Choroid plexus epithelial cell (primary cell): ENCODE results near the gene MYO5B.

Experiments
- DNase-seq: peaks from one replicate; pipeline ENCODE4 v3.0.0-alpha.2; 2010; ENCODE audit warnings: low read depth
- H3K4me3 ChIP-seq: 2 replicates; pipeline ENCODE4 v1.5.1; 2011; ENCODE audit warnings: low read depth, mild to moderate bottlenecking, control low read depth, low read length, moderate library complexity
- TF ChIP-seq, protein P1 (sequence below): conservative IDR thresholded peaks from 2 replicates; pipeline ENCODE4 v1.5.1; 2011; ENCODE audit warnings: low read depth, mild to moderate bottlenecking, control low read depth, inconsistent platforms, low read length, moderate library complexity

MYO5B gene

DNA sequence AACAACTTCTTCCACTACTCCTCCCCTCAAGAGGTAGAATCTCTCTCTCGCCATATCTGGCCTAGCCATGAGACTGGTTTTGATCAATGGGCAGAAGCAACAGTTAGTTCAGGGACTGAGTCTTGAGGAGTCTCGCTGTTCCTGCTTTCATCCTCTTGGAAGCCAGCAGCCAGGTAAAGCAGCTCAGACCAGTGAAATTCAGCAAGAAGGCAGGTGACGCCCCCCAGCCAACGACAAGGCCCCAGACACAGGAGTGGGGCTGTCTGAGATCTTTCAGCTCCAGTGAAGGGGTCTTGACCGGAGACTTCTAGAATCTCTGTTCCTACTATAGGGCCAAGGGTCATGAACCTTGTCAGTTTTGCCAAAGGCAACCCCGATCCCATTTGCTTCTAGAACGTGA is 341.9 kb downstream of the MYO5B start:
- H3K4me3 ChIP-seq, result no peak overlapping the region
- TF ChIP-seq, protein P1, sequence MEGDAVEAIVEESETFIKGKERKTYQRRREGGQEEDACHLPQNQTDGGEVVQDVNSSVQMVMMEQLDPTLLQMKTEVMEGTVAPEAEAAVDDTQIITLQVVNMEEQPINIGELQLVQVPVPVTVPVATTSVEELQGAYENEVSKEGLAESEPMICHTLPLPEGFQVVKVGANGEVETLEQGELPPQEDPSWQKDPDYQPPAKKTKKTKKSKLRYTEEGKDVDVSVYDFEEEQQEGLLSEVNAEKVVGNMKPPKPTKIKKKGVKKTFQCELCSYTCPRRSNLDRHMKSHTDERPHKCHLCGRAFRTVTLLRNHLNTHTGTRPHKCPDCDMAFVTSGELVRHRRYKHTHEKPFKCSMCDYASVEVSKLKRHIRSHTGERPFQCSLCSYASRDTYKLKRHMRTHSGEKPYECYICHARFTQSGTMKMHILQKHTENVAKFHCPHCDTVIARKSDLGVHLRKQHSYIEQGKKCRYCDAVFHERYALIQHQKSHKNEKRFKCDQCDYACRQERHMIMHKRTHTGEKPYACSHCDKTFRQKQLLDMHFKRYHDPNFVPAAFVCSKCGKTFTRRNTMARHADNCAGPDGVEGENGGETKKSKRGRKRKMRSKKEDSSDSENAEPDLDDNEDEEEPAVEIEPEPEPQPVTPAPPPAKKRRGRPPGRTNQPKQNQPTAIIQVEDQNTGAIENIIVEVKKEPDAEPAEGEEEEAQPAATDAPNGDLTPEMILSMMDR, result no peak
- DNase-seq, result no peak

DNA sequence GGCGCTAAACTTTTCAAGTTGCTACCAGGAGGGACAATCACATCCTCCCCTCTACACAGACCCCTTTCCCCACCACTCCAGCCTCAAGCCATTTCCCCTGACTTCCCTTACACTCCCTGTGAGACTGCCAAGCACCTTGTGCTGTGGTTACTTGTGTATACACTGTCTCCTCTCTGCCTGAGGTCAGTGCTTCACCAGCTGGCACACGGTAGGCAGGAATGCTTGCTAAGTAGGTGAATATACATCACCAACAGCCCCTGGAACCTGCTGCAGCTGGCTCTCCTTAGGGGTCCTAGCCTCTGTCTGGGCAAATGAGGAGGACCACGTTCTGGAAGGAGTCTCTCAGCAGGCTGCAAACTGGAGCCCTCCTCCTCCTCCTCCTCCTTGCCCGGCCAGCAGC is 343.3 kb downstream of the MYO5B start:
- TF ChIP-seq, protein P1, result no peak
- DNase-seq, result no peak

DNA sequence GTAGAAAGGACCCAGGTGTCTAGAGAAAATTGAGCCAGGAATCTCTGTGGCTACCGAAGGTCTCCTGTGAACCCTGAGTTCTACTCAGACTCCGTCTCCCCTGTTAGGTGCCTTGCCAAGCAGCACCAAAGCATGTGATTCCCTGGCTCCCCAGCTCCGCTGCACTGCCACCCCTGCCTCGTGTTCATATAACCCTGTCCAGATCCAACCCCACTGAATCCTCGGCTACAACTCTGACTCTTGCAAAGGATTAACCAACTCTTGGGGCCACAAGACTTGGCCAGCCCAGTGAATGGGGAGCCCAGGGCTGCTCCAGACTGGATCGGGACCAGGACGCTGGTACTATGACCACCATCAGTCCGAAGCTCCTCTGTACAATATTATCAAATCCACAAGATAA is 344.3 kb downstream of the MYO5B start:
- H3K4me3 ChIP-seq, result no peak overlapping the region
- TF ChIP-seq, protein P1, result no peak
- no peak for DNase-seq

More for the DNA sequence above, 343.3 kb downstream of the MYO5B start:
- H3K4me3 ChIP-seq, result no peak overlapping the region

DNA sequence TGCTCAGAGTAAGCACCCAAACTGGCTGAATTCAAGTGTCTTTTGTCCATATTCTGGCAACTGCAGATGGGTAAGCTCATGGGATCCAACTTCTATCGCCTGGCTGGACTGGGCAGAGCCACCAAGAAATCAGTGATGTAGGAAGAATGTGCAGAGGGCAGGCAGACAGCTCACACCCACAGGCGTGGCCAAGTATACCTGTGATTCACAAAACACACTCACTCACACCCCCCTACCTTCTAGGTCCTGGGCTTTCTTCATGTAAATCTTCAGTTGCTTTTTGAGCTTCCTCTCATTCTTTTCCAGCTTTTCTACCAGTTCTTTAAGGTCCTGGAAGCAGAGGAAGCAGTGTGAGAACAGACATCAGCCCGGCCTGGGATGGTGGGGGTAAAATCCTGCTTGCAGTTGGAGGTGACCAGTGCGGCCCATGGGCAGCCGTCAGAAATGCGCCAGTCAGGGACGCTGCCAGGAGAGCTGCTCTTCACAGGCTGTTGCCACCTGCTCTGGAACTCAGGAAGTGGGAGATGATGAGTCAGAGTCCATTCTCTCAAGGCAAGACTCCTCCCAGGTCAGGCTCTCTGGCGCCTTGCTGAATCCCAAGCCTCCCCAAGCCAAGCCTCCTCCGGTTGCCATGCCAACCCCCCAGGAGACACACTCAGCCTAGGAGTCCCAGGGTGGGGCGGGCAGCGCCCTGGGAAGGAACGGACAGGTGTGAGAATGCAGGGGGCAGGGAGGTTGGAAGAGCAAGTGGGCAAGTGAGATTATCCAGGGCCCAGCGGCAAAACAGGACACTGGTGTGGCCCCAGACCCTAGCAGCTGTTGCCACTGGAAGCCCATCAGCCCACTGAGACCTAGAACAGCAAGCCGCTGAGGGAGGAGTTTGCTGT is 345.4 kb downstream of the MYO5B start:
- TF ChIP-seq, protein P1, result no peak
- H3K4me3 ChIP-seq, result no peak overlapping the region
- DNase-seq, result peak; percentile 94

DNA sequence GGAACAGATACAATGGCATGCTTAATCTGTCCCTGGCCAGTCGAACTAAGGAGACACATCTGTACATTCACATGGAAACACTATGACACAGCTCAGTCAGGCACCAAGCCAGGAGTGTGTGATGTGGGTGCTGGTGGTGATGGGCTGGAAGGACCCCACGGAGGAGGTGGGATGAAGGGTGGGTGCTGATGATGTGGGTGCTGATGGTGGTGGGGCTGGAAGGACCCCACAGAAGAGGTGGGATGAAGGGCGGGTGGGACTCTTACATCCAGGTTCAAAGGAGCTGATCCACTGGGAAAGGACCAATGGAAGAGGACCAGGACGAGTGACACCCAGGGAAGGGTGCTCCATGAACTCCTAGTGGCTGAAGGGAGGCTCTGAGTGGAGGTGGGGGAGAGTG is 346.8 kb downstream of the MYO5B start:
- TF ChIP-seq, protein P1, result no peak

DNA sequence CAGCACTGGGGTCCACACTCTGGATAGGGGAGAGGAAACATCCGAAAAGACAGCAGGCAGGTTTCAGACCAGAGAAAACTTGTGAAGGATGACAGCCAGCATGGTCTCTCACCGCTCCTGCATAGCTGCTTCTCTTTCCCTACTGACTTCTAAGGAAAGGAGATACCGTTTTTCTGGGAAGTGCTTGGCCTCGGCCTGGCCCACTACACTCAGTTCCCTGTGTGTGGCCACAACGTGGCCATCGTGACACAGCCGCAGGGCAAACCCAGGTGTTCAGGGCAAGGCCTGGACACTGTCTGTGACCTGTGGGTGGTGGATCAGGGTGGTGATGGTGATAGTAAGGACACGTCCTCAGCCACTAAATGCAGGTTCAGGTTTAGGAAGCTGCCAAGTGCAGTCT is 347.4 kb downstream of the MYO5B start:
- TF ChIP-seq, protein P1, result no peak
- no peak for DNase-seq

More for the DNA sequence above, 346.8 kb downstream of the MYO5B start:
- no peak for DNase-seq
- no peak overlapping the region for H3K4me3 ChIP-seq

DNA sequence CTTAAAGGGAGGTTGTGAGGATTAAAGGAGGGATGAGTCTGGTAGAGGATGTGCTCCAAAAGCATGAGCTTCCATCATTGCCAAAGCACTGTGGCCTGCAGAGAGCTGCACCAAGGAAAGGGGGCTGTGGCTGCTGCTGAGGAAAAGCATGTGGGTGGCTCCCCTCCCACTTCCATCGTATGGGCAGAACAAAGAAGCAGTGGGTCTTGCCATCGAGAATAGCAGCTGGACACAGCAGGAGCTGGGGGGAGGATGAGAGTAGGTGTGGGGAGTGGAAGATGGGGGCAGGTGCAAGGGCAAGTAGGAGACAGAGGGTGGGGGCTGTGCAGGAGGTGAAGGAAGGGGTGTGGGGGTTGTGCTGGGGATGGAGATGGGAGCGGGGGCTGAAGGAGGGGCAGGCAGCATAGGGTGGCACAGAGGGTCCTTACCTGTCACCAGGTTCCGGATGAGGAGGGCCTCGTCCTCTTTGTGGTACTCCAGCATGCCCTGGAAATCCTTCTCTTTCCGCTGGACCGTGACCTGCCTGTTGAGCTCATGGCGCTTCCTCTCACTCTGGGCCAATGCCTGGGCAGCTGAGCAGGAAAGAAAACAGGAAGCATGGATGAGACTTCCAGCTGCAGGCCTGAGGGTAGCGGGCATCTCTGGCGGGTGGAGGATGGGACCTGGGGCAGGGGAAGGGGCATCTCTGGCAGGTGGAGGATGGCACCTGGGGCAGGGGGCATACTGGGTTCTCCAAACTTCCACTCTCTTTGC is 348.1 kb downstream of the MYO5B start:
- TF ChIP-seq, protein P1, result no peak
- no peak for DNase-seq

More for the DNA sequence above, 347.4 kb downstream of the MYO5B start:
- no peak overlapping the region for H3K4me3 ChIP-seq

More for the DNA sequence above, 348.1 kb downstream of the MYO5B start:
- H3K4me3 ChIP-seq, result no peak overlapping the region
